GM19455 (cell line): Measurements from ENCODE around the gene PDILT.

ENCODE experiments used
- ATAC-seq: cut with Tn5 transposase; IDR thresholded peaks from one replicate; pipeline ENCODE4 v1.9.1; 2021; ENCODE audit not compliant: unreplicated experiment

Gene PDILT

GRCh38 chr16:20372701-20373100 lies 31.8 kb downstream of the PDILT start:
- no peak for ATAC-seq

GRCh38 chr16:20369452-20370054 lies 35.0 kb downstream of the PDILT start:
- ATAC-seq: no peak

- no peak for ATAC-seq
Observed at GRCh38 chr16:20364051-20364450, 40.5 kb downstream of the PDILT start.

GRCh38 chr16:20363191-20363590 lies 41.3 kb downstream of the PDILT start:
- no peak for ATAC-seq

- no peak for ATAC-seq
Observed at GRCh38 chr16:20359997-20360396, 44.5 kb downstream of the PDILT start.

- ATAC-seq: no peak
Observed at GRCh38 chr16:20355114-20355782, 49.3 kb downstream of the PDILT start.

- no peak for ATAC-seq
Observed at GRCh38 chr16:20353379-20353778, 51.2 kb downstream of the PDILT start.

GRCh38 chr16:20352615-20353014 lies 51.9 kb downstream of the PDILT start, which contains the start of gene UMOD:
Gene UMOD, minus strand, starts transcription at chr16:20352715. Its CDS starts 1,978 bp downstream, at chr16:20350737.
- ATAC-seq: no peak

- no peak for ATAC-seq
Observed at GRCh38 chr16:20349615-20350014, 54.9 kb downstream of the PDILT start.

- ATAC-seq: no peak
Observed at GRCh38 chr16:20348365-20349185, 56.0 kb downstream of the PDILT start.

- ATAC-seq: no peak
Observed at GRCh38 chr16:20347666-20348364, 56.7 kb downstream of the PDILT start.

GRCh38 chr16:20344611-20345010 lies 59.9 kb downstream of the PDILT start:
- ATAC-seq: no peak

- ATAC-seq: no peak
Observed at GRCh38 chr16:20339744-20340143, 64.8 kb downstream of the PDILT start.

GRCh38 chr16:20336955-20337354 lies 67.6 kb downstream of the PDILT start:
- ATAC-seq: no peak

GRCh38 chr16:20334396-20334795 lies 70.1 kb downstream of the PDILT start:
- ATAC-seq: no peak

- no peak for ATAC-seq
Observed at GRCh38 chr16:20333120-20333519, 71.4 kb downstream of the PDILT start.

GRCh38 chr16:20332411-20332810 lies 72.1 kb downstream of the PDILT start:
- no peak for ATAC-seq

- no peak for ATAC-seq
Observed at GRCh38 chr16:20331635-20332034, 72.9 kb downstream of the PDILT start.

- no peak for ATAC-seq
Observed at GRCh38 chr16:20329392-20330138, 75.0 kb downstream of the PDILT start.

- no peak for ATAC-seq
Observed at GRCh38 chr16:20327444-20328041, 77.0 kb downstream of the PDILT start, which contains the start of gene GP2. Gene GP2, minus strand, starts transcription at chr16:20327513. Its CDS starts 1,082 bp downstream, at chr16:20326431.
